ENCODE data around the gene KCNK1. TPM values are rescaled to one million over a fixed set of nuclear protein-coding genes. Genes with fewer than 3 reads are reported as not detected.

KCNK1 gene
- total RNA-seq, result not detected

GRCh38 chr1:233613252-233614172 is at the start of gene KCNK1:
TSS of gene KCNK1 (plus strand) at chr1:233614106. CDS start at chr1:233614172, 66 bp downstream.
- ATAC-seq (ENCODE audit: low read depth) (no peak), DNase-seq (no peak)
- no peaks in the 10 kb centered on the region for H3K9me3 Mint-ChIP-seq
- H3K4me1 Mint-ChIP-seq, result no peaks in the 10 kb centered on the region
- no peak within 1 kb of the TSS for H3K27ac Mint-ChIP-seq
- no peaks in the 10 kb centered on the region for H3K36me3 Mint-ChIP-seq
- H3K27me3 Mint-ChIP-seq, result peaks cover 58% of the 10 kb centered on the region
- POLR2A ChIA-PET, result no interaction called here
- H3K4me3 Mint-ChIP-seq, result peak within 1 kb of the TSS; percentile 35

GRCh38 chr1:233565313-233565712 is 48.6 kb upstream of the KCNK1 start:
- POLR2A ChIA-PET, result no interaction called here
- peaks cover 6% of the 10 kb centered on the region for H3K9me3 Mint-ChIP-seq
- H3K27me3 Mint-ChIP-seq, result no peaks in the 10 kb centered on the region
- H3K27ac Mint-ChIP-seq, result no peak overlapping the region
- H3K4me3 Mint-ChIP-seq, result no peak overlapping the region
- no peaks in the 10 kb centered on the region for H3K36me3 Mint-ChIP-seq
- no peaks in the 10 kb centered on the region for H3K4me1 Mint-ChIP-seq
- ATAC-seq (ENCODE audit: low read depth) (no peak), DNase-seq (no peak)

GRCh38 chr1:233566886-233567285 is 47.0 kb upstream of the KCNK1 start:
- Mint-ChIP-seq H3K36me3 (no peaks in the 10 kb centered on the region), H3K4me3 (no peak overlapping the region), H3K4me1 (no peaks in the 10 kb centered on the region), H3K9me3 (peaks cover 3% of the 10 kb centered on the region), H3K27ac (no peak overlapping the region), H3K27me3 (no peaks in the 10 kb centered on the region)
- DNase-seq (no peak), ATAC-seq (ENCODE audit: low read depth) (no peak)
- POLR2A ChIA-PET, result no interaction called here

GRCh38 chr1:233569636-233570035 is 44.3 kb upstream of the KCNK1 start:
- no peak for ATAC-seq (ENCODE audit: low read depth)
- Mint-ChIP-seq H3K36me3 (no peaks in the 10 kb centered on the region), H3K4me1 (no peaks in the 10 kb centered on the region), H3K27ac (no peak overlapping the region), H3K4me3 (no peak overlapping the region), H3K27me3 (no peaks in the 10 kb centered on the region), H3K9me3 (no peaks in the 10 kb centered on the region)
- POLR2A ChIA-PET, result no interaction called here
- DNase-seq, result no peak

GRCh38 chr1:233570216-233570615 is 43.7 kb upstream of the KCNK1 start:
- no peaks in the 10 kb centered on the region for H3K4me1 Mint-ChIP-seq
- no peak overlapping the region for H3K4me3 Mint-ChIP-seq

GRCh38 chr1:233570706-233571105 is 43.2 kb upstream of the KCNK1 start:
- no peaks in the 10 kb centered on the region for H3K4me1 Mint-ChIP-seq
- POLR2A ChIA-PET, result no interaction called here
- H3K27me3 Mint-ChIP-seq, result no peaks in the 10 kb centered on the region

More at GRCh38 chr1:233570216-233570615, 43.7 kb upstream of the KCNK1 start:
- POLR2A ChIA-PET, result no interaction called here
- DNase-seq, result no peak
- H3K27me3 Mint-ChIP-seq, result no peaks in the 10 kb centered on the region
- no peak overlapping the region for H3K27ac Mint-ChIP-seq
- ATAC-seq (ENCODE audit: low read depth), result no peak
- H3K36me3 Mint-ChIP-seq, result no peaks in the 10 kb centered on the region
- H3K9me3 Mint-ChIP-seq, result no peaks in the 10 kb centered on the region

GRCh38 chr1:233572896-233573295 is 41.0 kb upstream of the KCNK1 start:
- Mint-ChIP-seq H3K27ac (no peak overlapping the region), H3K4me1 (no peaks in the 10 kb centered on the region), H3K4me3 (no peak overlapping the region), H3K27me3 (no peaks in the 10 kb centered on the region), H3K9me3 (no peaks in the 10 kb centered on the region), H3K36me3 (no peaks in the 10 kb centered on the region)
- DNase-seq (no peak), ATAC-seq (ENCODE audit: low read depth) (no peak)
- POLR2A ChIA-PET, result no interaction called here

More at GRCh38 chr1:233570706-233571105, 43.2 kb upstream of the KCNK1 start:
- ATAC-seq (ENCODE audit: low read depth), result no peak
- Mint-ChIP-seq H3K4me3 (no peak overlapping the region), H3K36me3 (no peaks in the 10 kb centered on the region), H3K27ac (no peak overlapping the region), H3K9me3 (no peaks in the 10 kb centered on the region)
- no peak for DNase-seq

- Mint-ChIP-seq H3K27ac (no peak overlapping the region), H3K9me3 (no peaks in the 10 kb centered on the region), H3K36me3 (no peaks in the 10 kb centered on the region), H3K4me3 (no peak overlapping the region), H3K27me3 (no peaks in the 10 kb centered on the region), H3K4me1 (no peaks in the 10 kb centered on the region)
- POLR2A ChIA-PET, result no interaction called here
- DNase-seq (no peak), ATAC-seq (ENCODE audit: low read depth) (no peak)
These were observed 38.5 kb upstream of the KCNK1 start for GRCh38 chr1:233575450-233575849.

GRCh38 chr1:233582439-233582838 is 31.5 kb upstream of the KCNK1 start:
- no peak overlapping the region for H3K27ac Mint-ChIP-seq
- H3K4me3 Mint-ChIP-seq, result no peak overlapping the region
- ATAC-seq (ENCODE audit: low read depth), result no peak
- DNase-seq, result no peak
- no peaks in the 10 kb centered on the region for H3K27me3 Mint-ChIP-seq
- H3K4me1 Mint-ChIP-seq, result no peaks in the 10 kb centered on the region
- POLR2A ChIA-PET, result no interaction called here
- H3K36me3 Mint-ChIP-seq, result no peaks in the 10 kb centered on the region
- no peaks in the 10 kb centered on the region for H3K9me3 Mint-ChIP-seq

- ATAC-seq (ENCODE audit: low read depth), result no peak
- H3K9me3 Mint-ChIP-seq, result no peaks in the 10 kb centered on the region
- DNase-seq, result no peak
- H3K27ac Mint-ChIP-seq, result no peak overlapping the region
- POLR2A ChIA-PET, result no interaction called here
- H3K36me3 Mint-ChIP-seq, result no peaks in the 10 kb centered on the region
- peaks cover 8% of the 10 kb centered on the region for H3K27me3 Mint-ChIP-seq
- H3K4me1 Mint-ChIP-seq, result no peaks in the 10 kb centered on the region
- H3K4me3 Mint-ChIP-seq, result no peak overlapping the region
These were observed 29.5 kb upstream of the KCNK1 start for GRCh38 chr1:233584376-233584775.

- no peak overlapping the region for H3K27ac Mint-ChIP-seq
- H3K36me3 Mint-ChIP-seq, result no peaks in the 10 kb centered on the region
- H3K4me3 Mint-ChIP-seq, result no peak overlapping the region
- POLR2A ChIA-PET, result no interaction called here
- no peaks in the 10 kb centered on the region for H3K9me3 Mint-ChIP-seq
- H3K27me3 Mint-ChIP-seq, result peaks cover 10% of the 10 kb centered on the region
- no peaks in the 10 kb centered on the region for H3K4me1 Mint-ChIP-seq
- DNase-seq (no peak), ATAC-seq (ENCODE audit: low read depth) (no peak)
These were observed 29.0 kb upstream of the KCNK1 start for GRCh38 chr1:233584931-233585330.

- H3K27ac Mint-ChIP-seq, result no peak overlapping the region
- POLR2A ChIA-PET, result no interaction called here
- no peaks in the 10 kb centered on the region for H3K9me3 Mint-ChIP-seq
- H3K4me3 Mint-ChIP-seq, result no peak overlapping the region
- H3K4me1 Mint-ChIP-seq, result no peaks in the 10 kb centered on the region
- no peak for ATAC-seq (ENCODE audit: low read depth)
- H3K36me3 Mint-ChIP-seq, result no peaks in the 10 kb centered on the region
- no peak for DNase-seq
- H3K27me3 Mint-ChIP-seq, result peaks cover 12% of the 10 kb centered on the region
These were observed 27.6 kb upstream of the KCNK1 start for GRCh38 chr1:233586301-233586700.

- no peaks in the 10 kb centered on the region for H3K9me3 Mint-ChIP-seq
- no peak for DNase-seq
- no peaks in the 10 kb centered on the region for H3K36me3 Mint-ChIP-seq
- POLR2A ChIA-PET, result no interaction called here
- H3K27ac Mint-ChIP-seq, result no peak overlapping the region
- no peak for ATAC-seq (ENCODE audit: low read depth)
- no peak overlapping the region for H3K4me3 Mint-ChIP-seq
- H3K4me1 Mint-ChIP-seq, result no peaks in the 10 kb centered on the region
- peaks cover 12% of the 10 kb centered on the region for H3K27me3 Mint-ChIP-seq
These were observed 26.7 kb upstream of the KCNK1 start for GRCh38 chr1:233587196-233587595.

GRCh38 chr1:233587958-233588799 is 25.7 kb upstream of the KCNK1 start:
- POLR2A ChIA-PET, result no interaction called here

More at GRCh38 chr1:233587958-233588799, 25.7 kb upstream of the KCNK1 start:
- no peak for ATAC-seq (ENCODE audit: low read depth)
- H3K4me1 Mint-ChIP-seq, result no peaks in the 10 kb centered on the region
- no peak overlapping the region for H3K4me3 Mint-ChIP-seq
- no peak overlapping the region for H3K27ac Mint-ChIP-seq
- no peaks in the 10 kb centered on the region for H3K36me3 Mint-ChIP-seq
- H3K9me3 Mint-ChIP-seq, result no peaks in the 10 kb centered on the region
- peaks cover 12% of the 10 kb centered on the region for H3K27me3 Mint-ChIP-seq
- no peak for DNase-seq
